Heart left ventricle (tissue), 16 donors: ENCODE measurements around the gene SLC5A12. TPM values are rescaled to one million over a fixed set of nuclear protein-coding genes. Genes with fewer than 3 reads are reported as not detected.
A peak's percentile ranks its signal among the peaks of the same experiment; 100 is the strongest.

Experiments
- ATAC-seq, 4 donors: fragments of 200-7000 bp; cut with Tn5 transposase; one replicate each; pipeline ENCODE4 v1.9.1; 2020 to 2022; ENCODE audit warnings: moderate library complexity in 4 of 4, mild to moderate bottlenecking in 3 of 4, moderate number of reproducible peaks in 1 of 4
- DNase-seq, 5 donors: peaks; one replicate each; pipeline ENCODE4 v3.0.0-alpha.2; 2020
- H3K27ac ChIP-seq, 12 donors: fragments of 200-600 bp; sonication (generic) in 4 of 12; one replicate each; pipeline versions ENCODE4 v1.5.0 to v1.8.0; 2016 to 2022; ENCODE audit warnings: mild to moderate bottlenecking in 2 of 12
- H3K27me3 ChIP-seq, 9 donors: fragments of 200-600 bp; sonication (generic) in 2 of 9; one replicate each; pipeline versions ENCODE4 v1.5.1 to v1.8.0; 2016 to 2022; ENCODE audit warnings: mild to moderate bottlenecking in 3 of 9
- H3K36me3 ChIP-seq, 9 donors: fragments of 200-600 bp; sonication (generic) in 2 of 9; one replicate each; pipeline versions ENCODE4 v1.5.0 to v1.8.0; 2018 to 2022; ENCODE audit warnings: mild to moderate bottlenecking in 2 of 9
- H3K4me1 ChIP-seq, 12 donors: fragments of 200-600 bp; sonication (generic) in 4 of 12; one replicate each; pipeline versions ENCODE4 v1.5.0 to v1.8.0; 2016 to 2022; ENCODE audit warnings: mild to moderate bottlenecking in 3 of 12
- H3K4me3 ChIP-seq, 12 donors: fragments of 200-600 bp; sonication (generic) in 4 of 12; one replicate each; pipeline versions ENCODE4 v1.5.0 to v1.8.0; 2017 to 2022; ENCODE audit warnings: mild to moderate bottlenecking in 9 of 12, moderate library complexity in 4 of 12
- H3K9me3 ChIP-seq, 12 donors: fragments of 200-600 bp; sonication (generic) in 4 of 12; one replicate each; pipeline versions ENCODE4 v1.5.0 to v1.8.0; 2016 to 2022; ENCODE audit warnings: mild to moderate bottlenecking in 1 of 12
- CTCF ChIP-seq, 12 donors: fragments of 200-600 bp; sonication (generic) in 4 of 12; IDR thresholded peaks; one replicate each; pipeline versions ENCODE4 v1.5.0 to v1.8.0; 2018 to 2022; ENCODE audit warnings: antibody characterized with exemption in 12 of 12, mild to moderate bottlenecking in 5 of 12
- POLR2A ChIP-seq, 2 donors: fragments of 450-650 bp; IDR thresholded peaks; one replicate each; pipeline ENCODE4 v1.6.1; 2017; ENCODE audit warnings: antibody characterized with exemption in 2 of 2, mild to moderate bottlenecking in 2 of 2, moderate library complexity in 2 of 2
- WGBS, 4 donors: extraction: QIAGEN DNeasy Blood & Tissue Kit in 2 of 4; methylation state at CpG; one replicate each; pipeline versions ENCODE4 v1.1.5 to v1.1.7; 2013 to 2018; 5-methylcytosine and 5-hydroxymethylcytosine counted together
- intact Hi-C, 10 donors: fragments of 100-400 bp; cut with DNase I; formaldehyde crosslinking; loops; one replicate each; pipeline versions ENCODE4 v1.11.1 to v1.14.2; 2022
- polyA plus RNA-seq, 2 donors: library from polyadenylated mRNA; stranded (reverse); fragments of 200-250 nt; gene quantifications; one replicate each; pipeline ENCODE4 v1.2.3, GENCODE V29; 2013
- total RNA-seq, 9 donors: library from RNA; depleted of rRNA in 2 of 9; stranded (reverse); fragments of >200 nt in 2 of 9; fragmentation: NEBNext Ultra II Directional in 3 of 9; extraction: Animal tissue kit (Norgen Biotek cat#: 25700) in 3 of 9; gene quantifications; one replicate each; pipeline versions ENCODE4 v1.1.0 to v1.2.4, GENCODE V29; 2016 to 2023
- donor health status: ischemic (EF 13 %, LVEDD 7.1; RV severe dilation, severe dysfunction).
- donor health status: healthy with polysubstance abuse.
- donor health status: DM: no; HTN: yes; CAD: no.
- donor health status: DM: no; HTN: no; CAD: no.
- donor health status: ischemic (EF 25% LVEDD 6.9; RV normal size, moderate dysfunction).
- donor health status: ischemic (EF 25% LVEDD 5.7; RV mildly dilated, moderate dysfunction).
- donor health status: healthy.
- donor health status: DM: yes; HTN: yes; CAD: no.
- donor health status: ischemic (EF 35%, LVEDD 5.7; RV mildly dilated, moderate dysfunction).
- donor health status: nonischemic (EF 11% LVEDD 7.7; RV severe dilation, severe dysfunction).
- donor health status: DM: yes; HTN: yes; CAD: no.
- donor health status: PGD.
- donor health status: ischemic (EF 29% LVEDD 5.4; RV normal size, mild dysfunction).
- donor health status: nonischemic (EF 23%, LVEDD 6.1; RV moderate dilation, normal function).

Gene SLC5A12
- total and polyA plus RNA-seq, 11 donors = 0.11 TPM; not detected in 10

GRCh38 chr11:26757995-26758394 is 36.1 kb upstream of the SLC5A12 start:
- DNase-seq (no peak), ATAC-seq (no peak)
- peaks cover 0 to 8% (median 0%) of the 10 kb centered on the region in 12 donors for H3K4me1 ChIP-seq
- no peaks in the 10 kb centered on the region for H3K27me3 ChIP-seq
- intact Hi-C loops = loop anchor here in 5 of 10 donors (5.0 to 10.0 kb wide), 4 partner anchors 87 to 727 kb away; no protein-coding TSS in a partner anchor
- no peak overlapping the region for H3K4me3 ChIP-seq
- no peaks in the 10 kb centered on the region for H3K36me3 ChIP-seq
- 30 to 37% (median 32%) methylated on average over 1 of the region's 1 CpG for WGBS, 4 donors
- H3K27ac ChIP-seq = peak overlapping the region in 1 of 12 donors; percentile 42
- no peaks in the 10 kb centered on the region for H3K9me3 ChIP-seq
- TF ChIP-seq CTCF (IDR thresholded peaks at IDR 0.05) (no peak), POLR2A (IDR thresholded peaks at IDR 0.05) (no peak)

GRCh38 chr11:26755762-26756161 is 33.9 kb upstream of the SLC5A12 start:
- 79 to 93% (median 85%) methylated on average over 4 of the region's 4 CpGs for WGBS, 4 donors
- Histone ChIP-seq H3K4me3 (no peak overlapping the region), H3K36me3 (no peaks in the 10 kb centered on the region), H3K4me1 (peaks cover 0 to 8% (median 0%) of the 10 kb centered on the region in 12 donors), H3K27ac (no peak overlapping the region), H3K9me3 (no peaks in the 10 kb centered on the region), H3K27me3 (no peaks in the 10 kb centered on the region)
- intact Hi-C loops = loop anchor here in 6 of 10 donors (2.0 to 10.0 kb wide), 5 partner anchors 89 to 729 kb away; no protein-coding TSS in a partner anchor
- TF ChIP-seq CTCF (IDR thresholded peaks at IDR 0.05) (no peak), POLR2A (IDR thresholded peaks at IDR 0.05) (no peak)
- ATAC-seq = no peak
- no peak for DNase-seq

GRCh38 chr11:26753723-26754504 is 32.1 kb upstream of the SLC5A12 start:
- peak in 3 of 4 donors; percentile 66 to 84 (median 75) for ATAC-seq
- intact Hi-C loops = loop anchor here in 8 of 10 donors (1.0 to 10.0 kb wide), 8 partner anchors 91 to 733 kb away; no protein-coding TSS in a partner anchor

More at GRCh38 chr11:26753723-26754504, 32.1 kb upstream of the SLC5A12 start:
- Histone ChIP-seq H3K9me3 (no peaks in the 10 kb centered on the region), H3K4me1 (peaks cover 0 to 8% (median 0%) of the 10 kb centered on the region in 12 donors), H3K27me3 (no peaks in the 10 kb centered on the region), H3K27ac (no peak overlapping the region), H3K4me3 (no peak overlapping the region), H3K36me3 (no peaks in the 10 kb centered on the region)
- TF ChIP-seq POLR2A (IDR thresholded peaks at IDR 0.05) (no peak), CTCF (IDR thresholded peaks at IDR 0.05) (peak; percentile 26 to 74 (median 60))
- 33 to 36% (median 33%) methylated on average over 9 of the region's 9 CpGs for whole genome bisulfite sequencing, 4 donors
- peak in 3 of 5 donors; percentile 10 to 45 (median 21) for DNase-seq
